ENCODE data around the gene SIGLEC5.
A peak's percentile ranks its signal among the peaks of the same experiment; 100 is the strongest.
"Not testable (repeated sequence)": the region's sequence is repeated elsewhere in the genome, so short reads cannot be mapped to it uniquely, and the experiment has no call there.

Gene SIGLEC5, protein sequence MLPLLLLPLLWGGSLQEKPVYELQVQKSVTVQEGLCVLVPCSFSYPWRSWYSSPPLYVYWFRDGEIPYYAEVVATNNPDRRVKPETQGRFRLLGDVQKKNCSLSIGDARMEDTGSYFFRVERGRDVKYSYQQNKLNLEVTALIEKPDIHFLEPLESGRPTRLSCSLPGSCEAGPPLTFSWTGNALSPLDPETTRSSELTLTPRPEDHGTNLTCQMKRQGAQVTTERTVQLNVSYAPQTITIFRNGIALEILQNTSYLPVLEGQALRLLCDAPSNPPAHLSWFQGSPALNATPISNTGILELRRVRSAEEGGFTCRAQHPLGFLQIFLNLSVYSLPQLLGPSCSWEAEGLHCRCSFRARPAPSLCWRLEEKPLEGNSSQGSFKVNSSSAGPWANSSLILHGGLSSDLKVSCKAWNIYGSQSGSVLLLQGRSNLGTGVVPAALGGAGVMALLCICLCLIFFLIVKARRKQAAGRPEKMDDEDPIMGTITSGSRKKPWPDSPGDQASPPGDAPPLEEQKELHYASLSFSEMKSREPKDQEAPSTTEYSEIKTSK

DNA sequence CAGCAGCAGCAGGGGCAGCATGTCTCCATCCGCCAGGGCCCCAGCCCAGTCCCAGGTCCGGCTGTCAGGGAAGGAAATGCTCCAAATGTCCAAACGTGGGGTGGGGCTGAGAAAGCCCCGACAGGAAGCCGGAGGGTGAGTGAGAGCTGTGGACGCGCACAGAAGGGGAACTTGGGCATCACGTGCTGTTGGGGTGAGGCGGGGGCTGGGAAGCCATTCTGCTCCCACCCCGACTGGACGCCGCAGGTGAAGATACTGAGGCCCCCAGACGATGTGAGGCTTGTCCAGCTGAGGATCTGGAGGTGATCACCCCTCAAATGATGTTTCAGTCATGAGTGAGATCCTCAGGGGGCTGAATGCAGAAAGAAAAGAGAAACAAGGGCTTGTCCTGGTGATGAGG, at the start of gene SIGLEC5:
Gene SIGLEC5, minus strand, starts transcription at position 87 of the 400 bp plus-strand sequence. Its CDS starts 66 bp downstream, at position 21.
- DNase-seq (ENCODE audit: low read depth in 2 of 2, low spot score in 1 of 2), result not testable (repeated sequence)

DNA sequence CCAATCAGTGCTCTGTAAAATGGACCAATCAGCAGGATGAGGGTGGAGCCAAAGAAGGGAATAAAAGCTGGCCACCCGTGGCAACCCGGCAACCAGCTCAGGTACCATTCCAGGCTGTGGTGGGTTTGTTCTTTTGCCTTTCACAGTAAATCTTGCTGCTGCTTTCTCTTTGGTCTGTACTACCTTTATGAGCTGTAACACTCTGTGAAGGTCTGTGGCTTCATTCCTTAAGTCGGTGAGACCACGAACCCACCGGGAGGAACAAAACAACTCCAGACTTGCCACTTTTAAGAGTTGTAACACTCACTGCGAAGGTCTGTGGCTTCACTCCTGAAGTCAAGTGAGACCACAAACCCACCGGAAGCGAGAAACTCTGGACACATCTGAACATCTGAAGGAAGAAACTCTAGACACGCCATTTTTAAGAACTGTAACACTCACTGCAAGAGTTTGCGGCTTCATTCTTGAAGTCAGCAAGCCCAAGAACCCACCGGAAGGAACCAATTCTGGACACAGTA, 46.4 kb upstream of the SIGLEC5 start:
- DNase-seq (ENCODE audit: low read depth in 2 of 2, low spot score in 1 of 2), result no peak

DNA sequence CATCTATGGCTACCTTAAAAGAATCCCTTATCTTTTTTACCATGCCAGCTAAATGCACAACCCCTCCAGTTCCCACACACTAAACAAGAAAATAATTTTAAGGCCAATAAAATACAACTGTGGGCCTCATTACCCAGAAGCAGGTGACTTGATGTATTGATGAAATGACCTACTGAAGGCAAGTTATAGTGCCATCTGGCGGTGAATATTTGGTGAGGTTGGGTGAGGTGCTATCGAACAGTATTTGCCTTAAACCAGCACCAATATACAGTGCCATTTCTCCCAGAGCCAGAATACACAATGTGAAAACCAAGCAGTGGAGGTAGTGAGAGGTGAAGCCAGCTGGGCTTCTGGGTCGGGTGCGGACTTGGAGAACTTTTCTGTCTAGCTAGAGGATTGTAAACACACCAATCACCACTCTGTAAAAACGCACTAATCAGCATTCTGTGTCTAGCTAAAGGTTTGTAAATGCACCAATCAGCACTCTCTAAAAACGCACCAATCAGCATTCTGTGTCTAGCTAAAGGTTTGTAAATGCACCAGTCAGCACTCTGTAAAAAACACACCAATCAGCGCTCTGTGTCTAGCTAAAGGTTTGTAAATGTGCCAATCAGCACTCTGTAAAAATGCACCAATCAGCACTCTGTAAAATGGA, 45.8 kb upstream of the SIGLEC5 start:
- not testable (repeated sequence) for DNase-seq (ENCODE audit: low read depth in 2 of 2, low spot score in 1 of 2)

DNA sequence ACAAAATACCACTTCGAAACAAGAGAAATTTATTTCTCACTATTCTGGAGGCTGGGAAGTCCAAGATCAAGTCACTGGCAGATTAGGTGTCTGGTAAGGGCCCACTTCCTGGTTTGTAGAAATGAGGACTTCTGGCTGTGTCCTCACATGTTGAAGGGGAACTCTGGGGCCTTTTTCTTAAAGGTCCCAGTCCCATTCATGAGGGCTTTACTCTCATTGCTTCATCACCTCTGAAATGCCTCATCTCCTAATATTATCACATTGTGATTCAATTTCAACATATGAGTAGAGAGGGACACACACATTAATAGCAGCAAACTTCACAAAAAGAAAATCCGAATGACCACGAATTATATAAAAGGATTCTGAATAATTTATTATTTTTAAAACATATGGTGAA, 38.0 kb upstream of the SIGLEC5 start:
- DNase-seq (ENCODE audit: low read depth in 2 of 2, low spot score in 1 of 2), result no peak

DNA sequence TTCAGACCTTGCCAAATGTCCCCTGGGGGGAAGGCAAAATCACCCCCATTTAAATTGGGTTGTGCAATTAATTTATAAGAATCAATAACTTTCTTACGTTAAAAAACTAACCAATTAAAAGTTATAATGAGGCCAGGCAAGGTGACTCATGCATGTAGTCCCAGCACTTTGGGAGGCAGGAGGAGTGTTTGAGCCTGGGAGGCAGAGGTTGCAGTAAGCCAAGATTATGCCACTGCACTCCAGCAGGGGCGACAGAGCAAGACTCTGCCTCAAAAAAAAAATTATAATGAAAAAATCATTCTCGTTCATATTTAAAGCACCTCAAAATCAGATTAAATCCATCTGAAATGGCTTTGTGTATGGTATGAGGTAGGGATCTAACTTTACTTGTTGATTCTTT, 34.8 kb upstream of the SIGLEC5 start:
- DNase-seq (ENCODE audit: low read depth in 2 of 2, low spot score in 1 of 2), result no peak

DNA sequence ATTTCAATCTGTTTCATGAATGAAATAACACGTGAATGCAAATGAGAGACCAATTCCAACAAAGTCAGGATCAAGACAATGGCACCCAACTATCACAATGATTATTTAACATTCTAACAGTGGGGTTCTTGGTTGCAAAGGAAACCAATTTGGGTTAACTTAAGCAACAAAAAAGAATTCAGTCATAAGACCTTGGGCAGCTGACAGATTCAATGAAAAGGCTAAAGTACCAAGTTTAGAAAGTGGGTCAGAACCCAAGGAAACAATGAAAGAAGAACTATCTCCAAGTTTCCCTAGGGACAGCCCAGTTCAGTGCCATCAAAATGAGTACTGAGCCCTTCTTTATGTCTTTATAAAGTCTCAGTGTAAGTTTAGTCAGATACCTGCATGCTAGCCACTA, 33.9 kb upstream of the SIGLEC5 start:
- DNase-seq (ENCODE audit: low read depth in 2 of 2, low spot score in 1 of 2), result no peak

DNA sequence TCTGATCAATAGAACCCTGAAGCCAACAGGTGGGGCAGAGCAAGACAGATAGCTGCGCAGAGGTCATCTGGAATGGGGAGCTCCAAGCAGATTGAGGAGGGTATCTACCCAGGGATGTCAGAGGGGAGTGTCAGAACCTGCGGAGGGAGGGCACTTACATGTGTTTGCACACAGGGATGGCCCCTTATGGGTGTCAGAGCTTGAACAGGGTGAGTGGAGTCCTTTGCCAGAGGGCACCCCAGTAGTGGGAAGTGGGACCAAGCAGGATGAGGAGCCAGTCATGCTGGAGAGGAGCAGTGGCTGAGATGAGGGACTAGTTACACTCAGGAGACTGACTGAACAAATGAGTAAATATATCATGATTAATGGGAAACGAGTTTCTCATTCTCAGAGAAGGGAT, 33.4 kb upstream of the SIGLEC5 start:
- DNase-seq (ENCODE audit: low read depth in 2 of 2, low spot score in 1 of 2), result no peak

DNA sequence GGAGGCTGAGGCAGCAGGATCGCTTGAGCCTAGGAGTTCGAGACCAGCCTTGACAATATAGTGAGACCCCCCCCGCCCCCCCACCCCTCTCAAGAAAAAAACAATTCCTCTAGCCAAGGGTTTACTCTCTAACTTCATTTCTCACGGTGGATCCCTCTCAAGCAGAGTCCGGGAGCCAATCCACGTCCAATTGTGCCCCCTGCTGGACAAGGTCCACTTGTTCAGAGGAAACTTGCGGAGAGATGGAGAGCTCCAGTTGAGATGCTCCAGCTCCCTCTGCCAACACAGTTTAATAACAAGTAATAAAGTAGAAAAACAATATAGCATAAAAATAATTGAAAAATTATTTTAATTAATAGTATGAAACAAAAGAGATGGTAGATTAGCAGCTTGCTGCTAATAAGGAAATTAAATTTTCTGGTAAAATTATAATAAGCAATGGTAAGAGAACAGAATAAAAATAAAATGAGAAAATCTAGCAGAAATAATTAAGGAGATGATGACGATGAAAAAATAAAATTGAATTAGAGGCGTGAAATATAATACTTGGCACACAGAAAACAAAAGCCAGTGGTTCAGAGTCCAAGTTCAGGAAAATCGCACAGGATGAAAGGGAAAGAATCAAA, 30.9 kb upstream of the SIGLEC5 start:
- peak in 1 of 2 donors; percentile 8 for DNase-seq (ENCODE audit: low read depth in 2 of 2, low spot score in 1 of 2)

DNA sequence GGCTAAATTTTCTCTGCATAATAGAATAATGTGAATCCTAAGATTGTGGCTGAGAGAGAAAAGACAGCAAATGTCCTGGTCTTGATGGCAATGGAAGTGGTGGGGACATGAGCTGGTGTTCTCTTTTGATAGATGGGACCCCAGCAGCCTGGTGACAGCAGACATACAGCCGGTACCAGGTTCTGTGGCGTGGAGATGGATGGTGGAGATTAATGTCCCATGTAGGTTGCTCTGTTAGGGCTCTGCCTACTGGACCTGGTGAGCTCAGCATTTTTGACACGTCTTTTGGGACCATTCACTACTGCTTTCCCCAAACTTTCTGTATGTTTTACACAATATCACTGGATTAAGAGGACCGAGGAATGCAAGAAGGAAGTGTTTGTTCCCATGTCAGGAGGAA, 24.6 kb upstream of the SIGLEC5 start:
- no peak for DNase-seq (ENCODE audit: low read depth in 2 of 2, low spot score in 1 of 2)

DNA sequence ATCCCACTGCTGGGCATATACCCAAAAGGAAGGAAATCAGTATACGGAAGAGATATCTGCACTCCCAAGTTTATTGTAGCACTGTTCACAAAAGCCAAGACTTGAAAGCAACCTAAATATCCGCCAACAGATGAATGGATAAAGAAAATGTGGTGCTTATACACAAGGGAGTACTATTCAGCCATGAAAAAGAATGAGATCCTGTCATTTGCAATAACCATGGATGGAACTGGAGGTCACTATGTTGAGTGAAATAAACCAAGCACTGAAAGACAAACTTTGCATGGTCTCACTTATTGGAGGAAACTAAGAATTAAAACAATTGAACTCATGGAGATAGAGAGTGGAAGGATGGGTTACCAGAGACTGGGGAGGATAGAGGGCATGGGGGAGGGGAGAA, 23.0 kb upstream of the SIGLEC5 start:
- DNase-seq (ENCODE audit: low read depth in 2 of 2, low spot score in 1 of 2), result no peak

DNA sequence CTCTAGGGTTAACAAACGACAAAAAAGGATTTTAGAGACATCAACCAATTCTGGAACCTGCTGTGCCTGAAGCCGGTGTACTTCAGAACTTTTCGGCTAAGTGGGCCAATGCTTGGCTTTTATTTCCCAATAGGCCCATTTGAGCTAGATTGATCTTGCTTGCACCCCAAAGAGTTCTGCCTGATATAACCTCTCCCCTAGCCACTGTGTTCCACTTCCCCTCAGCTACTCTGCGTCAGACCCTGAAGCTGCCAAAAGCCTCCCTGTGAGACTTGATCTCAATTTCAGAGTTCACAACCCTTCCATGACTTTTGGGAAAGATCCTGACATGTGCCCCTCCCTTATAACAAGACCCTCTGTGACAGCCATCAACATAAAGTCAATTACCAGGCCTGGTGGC, 22.1 kb upstream of the SIGLEC5 start:
- DNase-seq (ENCODE audit: low read depth in 2 of 2, low spot score in 1 of 2), result no peak

DNA sequence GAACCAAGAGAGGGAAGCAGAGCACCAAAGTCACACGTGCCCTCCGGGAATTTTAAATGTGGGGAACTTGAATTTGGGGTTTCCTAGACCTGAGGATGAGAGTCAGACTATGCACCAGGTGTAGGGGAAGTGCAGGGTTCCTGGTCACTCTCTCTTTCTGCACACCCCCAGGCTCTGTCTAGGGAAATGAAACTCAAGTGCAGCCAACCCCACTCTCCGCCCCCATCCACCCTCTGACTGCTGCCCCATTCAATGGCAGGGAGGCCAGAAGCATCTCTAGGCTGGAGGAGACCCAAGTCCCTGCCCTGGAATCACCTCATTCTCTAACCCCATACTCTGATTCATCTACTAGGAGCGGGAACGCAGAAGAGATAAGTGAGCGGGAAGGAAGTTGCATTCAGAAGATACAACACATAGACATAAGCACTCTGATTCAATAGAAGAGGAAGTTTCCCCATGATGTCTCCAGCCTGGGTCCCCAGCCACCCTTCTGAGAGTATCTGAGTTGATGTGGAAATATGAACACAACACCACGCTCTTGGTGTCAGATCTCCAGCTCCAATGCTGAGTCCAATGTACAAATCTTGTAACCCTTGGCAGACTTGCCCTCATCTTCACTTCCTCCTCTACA, 21.1 kb upstream of the SIGLEC5 start:
- DNase-seq (ENCODE audit: low read depth in 2 of 2, low spot score in 1 of 2), result no peak

DNA sequence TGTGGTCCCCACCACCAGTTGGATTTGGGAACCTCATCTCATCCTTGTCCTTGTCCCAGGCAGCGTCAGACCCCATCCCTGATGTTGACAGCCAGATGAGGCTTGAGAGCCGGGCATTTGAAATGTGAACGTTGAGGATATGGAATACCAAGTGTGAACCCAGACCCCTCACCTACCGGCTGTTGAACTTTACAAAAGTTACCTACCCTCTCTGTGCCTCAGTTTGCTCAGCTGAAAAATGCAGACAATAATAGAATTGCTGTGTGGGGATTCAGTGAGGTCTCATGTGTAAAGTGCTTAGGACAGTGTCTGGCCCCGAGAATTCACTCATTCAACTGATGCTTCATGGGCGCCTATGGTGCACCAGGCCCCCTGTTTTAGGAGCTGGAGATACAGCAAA, 17.1 kb upstream of the SIGLEC5 start:
- no peak for DNase-seq (ENCODE audit: low read depth in 2 of 2, low spot score in 1 of 2)

DNA sequence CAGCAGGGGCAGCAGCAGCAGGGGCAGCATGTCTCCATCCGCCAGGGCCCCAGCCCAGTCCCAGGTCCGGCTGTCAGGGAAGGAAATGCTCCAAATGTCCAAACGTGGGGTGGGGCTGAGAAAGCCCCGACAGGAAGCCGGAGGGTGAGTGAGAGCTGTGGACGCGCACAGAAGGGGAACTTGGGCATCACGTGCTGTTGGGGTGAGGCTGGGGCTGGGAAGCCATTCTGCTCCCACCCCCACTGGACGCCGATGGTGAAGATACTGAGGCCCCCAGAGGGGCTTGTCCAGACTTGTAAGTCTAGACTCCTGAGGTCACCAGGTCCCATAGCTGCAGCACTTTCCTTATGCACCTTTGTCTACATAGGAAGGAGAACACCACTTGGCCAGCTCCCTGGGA, 16.5 kb upstream of the SIGLEC5 start, which contains the start of gene SIGLEC14:
Gene SIGLEC14, minus strand, starts transcription at position 96 of the 400 bp plus-strand sequence. Its CDS starts 66 bp downstream, at position 30.
- DNase-seq (ENCODE audit: low read depth in 2 of 2, low spot score in 1 of 2), result not testable (repeated sequence)

DNA sequence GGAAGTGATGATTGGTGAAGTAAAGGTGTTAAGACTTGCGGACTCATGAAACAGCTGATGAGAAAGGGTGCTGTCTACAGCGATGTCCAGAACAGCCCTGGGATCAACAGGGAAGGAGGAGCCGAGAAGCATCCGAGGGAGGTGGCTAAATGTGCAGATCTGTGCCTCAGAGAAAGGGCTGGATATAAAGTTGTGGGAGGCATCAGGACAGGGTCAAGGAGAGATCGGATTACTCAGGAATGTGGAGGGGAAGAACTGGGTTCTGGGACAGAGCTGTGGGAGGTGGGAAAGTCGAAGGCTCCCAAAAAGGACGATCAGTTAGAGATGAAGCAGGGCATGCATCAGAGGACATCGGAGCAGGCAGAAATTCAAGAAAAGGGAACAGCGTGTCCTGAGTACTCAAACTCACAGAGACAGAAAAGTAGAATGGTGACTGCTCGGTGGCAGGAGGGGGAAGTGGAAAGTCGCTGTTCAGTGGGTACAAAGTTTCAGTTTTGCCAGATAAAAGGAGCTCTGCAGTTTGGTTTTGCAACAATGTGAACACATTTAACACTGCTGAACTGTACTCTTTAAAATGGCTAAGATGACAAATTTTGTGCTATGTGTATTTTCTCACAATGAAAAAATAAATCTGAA, 14.6 kb upstream of the SIGLEC5 start:
- DNase-seq (ENCODE audit: low read depth in 2 of 2, low spot score in 1 of 2), result no peak

DNA sequence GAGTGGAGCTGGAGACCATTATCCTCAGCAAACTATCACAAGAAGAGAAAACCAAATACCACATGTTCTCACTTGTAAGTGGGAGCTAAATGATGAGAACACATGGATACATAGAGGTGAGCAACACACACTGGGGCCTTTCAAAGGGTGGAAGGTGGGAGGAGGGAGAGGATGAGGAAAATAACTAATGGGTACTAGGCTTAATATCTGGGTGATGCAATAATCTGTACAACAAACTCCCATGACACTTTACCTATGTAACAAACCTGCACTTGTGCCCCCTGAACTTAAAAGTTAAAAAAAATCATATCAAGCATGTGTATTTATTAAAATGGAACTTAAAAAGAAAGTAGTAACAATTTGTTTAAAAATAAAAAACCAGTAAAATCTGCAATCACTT, 11.4 kb upstream of the SIGLEC5 start:
- no peak for DNase-seq (ENCODE audit: low read depth in 2 of 2, low spot score in 1 of 2)

DNA sequence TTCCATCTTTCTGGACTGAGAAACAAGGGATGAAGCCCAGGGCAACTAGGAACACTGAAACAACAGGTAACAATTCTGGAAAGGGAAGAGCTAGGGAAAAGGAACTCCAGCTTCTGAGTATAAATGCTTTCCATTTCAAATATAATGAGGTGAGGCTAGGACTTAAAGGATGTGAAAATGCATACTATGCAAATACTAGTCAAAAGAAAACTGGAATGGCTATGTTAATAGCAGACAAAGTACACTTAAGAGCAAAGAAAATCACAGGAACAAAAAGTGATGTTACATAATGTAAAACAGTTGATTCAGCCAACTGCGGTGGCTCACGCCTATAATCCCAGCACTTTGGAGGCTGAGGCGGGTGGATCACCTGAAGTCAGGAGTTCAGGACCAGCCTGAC, 10.2 kb upstream of the SIGLEC5 start:
- no peak for DNase-seq (ENCODE audit: low read depth in 2 of 2, low spot score in 1 of 2)

DNA sequence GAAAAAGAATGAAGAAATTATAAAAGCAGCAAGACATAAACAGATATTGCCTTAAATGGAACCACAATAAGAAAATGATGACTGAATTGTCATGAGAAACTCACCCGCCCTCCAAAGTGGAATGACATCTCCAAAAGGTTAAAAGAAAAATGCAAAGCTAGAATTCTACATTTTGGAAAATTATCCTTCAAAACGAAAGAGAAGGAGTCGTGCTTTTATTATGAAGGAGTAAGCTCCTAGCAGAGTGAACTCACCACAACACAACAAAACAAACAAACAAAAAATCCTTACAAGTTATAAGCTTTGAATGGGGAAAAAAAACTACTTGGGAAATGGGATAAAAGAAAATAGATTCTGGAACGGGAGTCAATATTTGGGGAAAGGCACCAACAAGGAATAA, 9.7 kb upstream of the SIGLEC5 start:
- no peak for DNase-seq (ENCODE audit: low read depth in 2 of 2, low spot score in 1 of 2)

DNA sequence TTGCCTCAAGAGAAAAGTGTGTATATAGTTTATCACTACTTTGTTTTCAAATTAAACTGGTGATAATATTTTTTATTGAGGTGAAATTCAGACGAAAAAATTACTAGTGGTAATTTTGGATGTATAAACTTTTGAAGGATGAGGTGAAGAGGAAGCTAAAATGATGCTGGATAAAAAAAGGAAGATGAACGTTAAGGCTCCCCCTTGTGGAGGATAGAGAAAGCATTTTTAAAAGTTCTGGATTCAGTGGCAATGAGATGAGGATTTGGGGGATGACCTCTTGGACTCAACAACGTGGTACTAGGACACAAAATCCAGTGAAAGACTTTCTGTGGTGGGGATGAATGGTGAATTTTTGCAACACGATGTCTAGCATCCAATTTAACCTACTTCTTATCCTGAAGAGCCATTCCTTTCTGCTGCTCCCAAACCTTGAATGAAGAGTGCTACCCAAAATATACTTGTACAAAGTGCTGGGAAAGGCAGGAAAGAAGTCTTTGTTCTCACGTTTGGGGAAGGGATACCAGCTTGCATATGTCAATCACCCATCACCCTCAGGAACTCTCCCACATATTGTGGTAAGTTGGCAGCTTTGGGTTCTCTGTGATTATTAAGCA, 7.3 kb upstream of the SIGLEC5 start:
- no peak for DNase-seq (ENCODE audit: low read depth in 2 of 2, low spot score in 1 of 2)

DNA sequence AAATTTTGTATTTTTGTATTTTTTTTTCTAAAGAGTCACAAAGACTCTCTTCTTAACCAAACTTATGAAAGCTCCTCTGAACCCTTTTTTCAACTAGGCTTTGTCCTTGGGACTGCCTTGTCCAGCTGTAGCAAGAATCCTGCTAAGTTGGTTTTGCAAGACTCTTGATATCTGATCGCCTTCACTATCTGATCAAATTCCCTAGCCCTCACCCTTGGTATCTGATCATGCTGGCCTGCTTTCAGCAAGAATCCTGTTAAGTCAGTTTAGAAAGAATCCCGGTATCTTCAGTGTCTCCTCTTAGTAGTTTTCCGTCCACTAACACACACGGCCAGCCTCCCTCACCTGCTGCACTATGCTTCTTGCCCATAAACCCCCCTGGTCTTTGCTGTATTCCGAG, 1.9 kb upstream of the SIGLEC5 start:
- DNase-seq (ENCODE audit: low read depth in 2 of 2, low spot score in 1 of 2), result no peak

Measured in stimulated activated CD8-positive, alpha-beta memory T cell treated with anti-CD3 and anti-CD28 coated beads, Interleukin-4, amount 100 ng/mL, for 1 hour (primary cell).